T-helper 2 cell treated with Interferon-gamma antibody and Interleukin-4, amounts not matched to agents 5 μg/mL and 100 μg/mL, for 36 hours (primary cell): Measurements from ENCODE around the gene SCIN.
"Not testable (repeated sequence)": the region's sequence is repeated elsewhere in the genome, so short reads cannot be mapped to it uniquely, and the experiment has no call there.

Source experiments
- DNase-seq: peaks from one replicate; pipeline ENCODE4 v3.0.0; 2021; ENCODE audit warnings: low spot score
- H3K27ac Mint-ChIP-seq: one replicate; pipeline ENCODE4 v1.8.0; 2021; ENCODE audit warnings: mild to moderate bottlenecking, mixed read lengths
- H3K27me3 Mint-ChIP-seq: one replicate; pipeline ENCODE4 v1.8.0; 2021; ENCODE audit warnings: low read depth, mixed read lengths
- H3K36me3 Mint-ChIP-seq: one replicate; pipeline ENCODE4 v1.8.0; 2021; ENCODE audit warnings: low read depth, mixed read lengths
- H3K4me1 Mint-ChIP-seq: one replicate; pipeline ENCODE4 v1.8.0; 2021; ENCODE audit warnings: low read depth, mixed read lengths
- H3K4me3 Mint-ChIP-seq: one replicate; pipeline ENCODE4 v1.8.0; 2022; ENCODE audit warnings: mild to moderate bottlenecking, moderate library complexity, mixed read lengths
- H3K9me3 Mint-ChIP-seq: one replicate; pipeline ENCODE4 v1.8.0; 2021; ENCODE audit warnings: mixed read lengths

SCIN gene

GRCh38 chr7:12554351-12554750 is 16.2 kb upstream of the SCIN start:
- no peak for DNase-seq
- Mint-ChIP-seq H3K4me1 (no peaks in the 10 kb centered on the region), H3K4me3 (no peak overlapping the region), H3K27ac (no peak overlapping the region), H3K27me3 (peaks cover 3% of the 10 kb centered on the region), H3K9me3 (no peaks in the 10 kb centered on the region), H3K36me3 (no peaks in the 10 kb centered on the region)

DNA sequence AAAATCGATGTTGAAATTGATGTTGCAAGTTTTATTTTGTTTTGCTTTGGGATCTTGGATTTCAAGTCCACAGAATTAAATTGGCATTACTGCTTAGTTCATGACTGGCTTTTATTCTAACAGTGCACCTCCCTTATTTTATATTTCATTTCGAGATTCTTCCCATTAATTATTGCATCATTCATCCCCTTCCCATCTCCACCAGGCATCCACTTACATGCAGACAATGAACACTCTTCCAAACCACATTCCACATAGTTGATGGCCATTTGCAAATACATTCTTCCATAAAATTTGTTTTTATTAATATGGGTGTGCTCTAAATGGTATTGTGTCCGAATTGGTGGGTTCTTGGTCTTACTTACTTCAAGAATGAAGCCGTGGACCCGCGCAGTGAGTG is 15.6 kb upstream of the SCIN start:
- no peak for DNase-seq
- Mint-ChIP-seq H3K27ac (no peak overlapping the region), H3K4me3 (no peak overlapping the region), H3K9me3 (no peaks in the 10 kb centered on the region), H3K36me3 (no peaks in the 10 kb centered on the region), H3K27me3 (peaks cover 3% of the 10 kb centered on the region), H3K4me1 (no peaks in the 10 kb centered on the region)

- not testable (repeated sequence) for H3K4me1 Mint-ChIP-seq, H3K27ac Mint-ChIP-seq, H3K4me3 Mint-ChIP-seq, DNase-seq, H3K27me3 Mint-ChIP-seq, H3K9me3 Mint-ChIP-seq, H3K36me3 Mint-ChIP-seq
These were observed 14.8 kb upstream of the SCIN start for GRCh38 chr7:12555695-12556094.

- H3K27ac Mint-ChIP-seq, H3K27me3 Mint-ChIP-seq, H3K4me1 Mint-ChIP-seq, DNase-seq, H3K4me3 Mint-ChIP-seq, H3K36me3 Mint-ChIP-seq, H3K9me3 Mint-ChIP-seq: not testable (repeated sequence)
These were observed 14.3 kb upstream of the SCIN start for GRCh38 chr7:12556139-12556792.

- DNase-seq, result no peak
- Mint-ChIP-seq H3K9me3 (no peaks in the 10 kb centered on the region), H3K4me1 (no peaks in the 10 kb centered on the region), H3K36me3 (no peaks in the 10 kb centered on the region), H3K4me3 (no peak overlapping the region), H3K27ac (no peak overlapping the region), H3K27me3 (peaks cover 3% of the 10 kb centered on the region)
These were observed 13.2 kb upstream of the SCIN start for GRCh38 chr7:12557282-12557681.

GRCh38 chr7:12564996-12565764 is 5.3 kb upstream of the SCIN start:
- no peak for DNase-seq
- Mint-ChIP-seq H3K27me3 (peaks cover 21% of the 10 kb centered on the region), H3K9me3 (no peaks in the 10 kb centered on the region), H3K4me3 (no peak overlapping the region), H3K36me3 (no peaks in the 10 kb centered on the region), H3K27ac (no peak overlapping the region), H3K4me1 (peaks cover 15% of the 10 kb centered on the region)

DNA sequence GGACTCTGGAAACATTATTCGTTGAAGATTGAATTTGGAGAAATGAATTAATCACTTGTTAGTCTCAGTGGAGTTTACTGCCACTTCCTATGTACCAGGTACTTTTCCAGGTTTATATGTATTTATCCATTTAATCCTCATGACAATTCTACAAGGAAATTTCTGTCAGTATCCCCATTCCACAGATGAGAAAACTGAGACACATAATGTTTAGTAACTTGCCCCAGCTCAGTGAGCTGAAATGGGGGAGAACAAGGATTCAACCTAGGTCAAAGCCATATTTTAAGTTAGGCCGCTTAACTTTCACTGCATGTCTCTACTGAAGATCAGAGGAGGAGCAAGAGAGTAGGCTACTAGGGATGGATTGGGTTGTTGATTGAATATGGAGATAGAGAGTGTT is 4.6 kb upstream of the SCIN start:
- H3K9me3 Mint-ChIP-seq, result no peaks in the 10 kb centered on the region
- no peaks in the 10 kb centered on the region for H3K36me3 Mint-ChIP-seq
- H3K4me3 Mint-ChIP-seq, result no peak overlapping the region
- H3K27me3 Mint-ChIP-seq, result peaks cover 26% of the 10 kb centered on the region
- no peak overlapping the region for H3K27ac Mint-ChIP-seq
- DNase-seq, result no peak
- H3K4me1 Mint-ChIP-seq, result peaks cover 18% of the 10 kb centered on the region

DNA sequence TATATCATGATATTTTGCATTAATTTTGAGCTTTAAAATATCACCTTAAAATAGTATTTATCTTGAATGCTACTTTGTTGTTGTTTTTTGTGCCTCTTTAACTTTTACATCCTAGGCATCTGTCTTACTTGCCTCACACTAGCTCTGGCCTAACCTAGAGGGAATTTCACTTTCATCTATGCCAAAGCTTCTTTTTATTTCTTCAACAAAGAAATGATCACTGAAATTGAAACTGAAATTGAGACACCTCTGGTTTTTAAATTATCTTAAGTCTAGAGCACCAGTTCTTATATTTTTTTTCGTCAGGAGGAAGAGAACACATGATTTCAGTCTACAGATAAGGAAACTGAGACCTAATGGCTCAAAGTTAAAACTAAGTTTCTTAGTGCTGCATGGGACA is 3.5 kb upstream of the SCIN start:
- Mint-ChIP-seq H3K27me3 (peaks cover 34% of the 10 kb centered on the region), H3K27ac (peak overlapping the region; percentile 8), H3K9me3 (no peaks in the 10 kb centered on the region)

GRCh38 chr7:12569673-12570072 is 847 bp upstream of the SCIN start:
- H3K36me3 Mint-ChIP-seq, result no peaks in the 10 kb centered on the region
- H3K27me3 Mint-ChIP-seq, result peaks cover 51% of the 10 kb centered on the region
- peaks cover 18% of the 10 kb centered on the region for H3K4me1 Mint-ChIP-seq
- H3K9me3 Mint-ChIP-seq, result no peaks in the 10 kb centered on the region
- H3K4me3 Mint-ChIP-seq, result peak overlapping the region; percentile 69
- no peak for DNase-seq
- H3K27ac Mint-ChIP-seq, result no peak overlapping the region

More for the DNA sequence above, 3.5 kb upstream of the SCIN start:
- Mint-ChIP-seq H3K4me1 (peaks cover 18% of the 10 kb centered on the region), H3K36me3 (no peaks in the 10 kb centered on the region), H3K4me3 (no peak overlapping the region)
- DNase-seq, result no peak

DNA sequence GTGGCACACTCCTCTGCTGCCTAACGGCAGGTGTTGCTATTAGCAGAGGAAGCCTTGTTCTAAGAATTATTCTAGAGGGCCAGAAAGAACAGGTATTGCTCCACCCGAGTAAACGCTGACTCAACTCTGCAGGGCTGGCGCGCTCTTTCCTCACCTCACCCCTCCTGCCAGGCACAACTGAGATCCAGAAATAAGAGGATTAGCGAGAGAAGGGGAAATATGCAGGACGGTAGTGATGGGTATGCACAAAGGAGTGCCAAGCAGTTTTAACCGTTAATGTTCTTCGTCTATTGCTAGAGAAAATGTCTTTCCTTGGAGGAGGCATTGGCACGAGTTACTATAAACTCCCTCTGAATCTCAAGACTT is 369 bp upstream of the SCIN start:
- H3K4me3 Mint-ChIP-seq, result peak overlapping the region; percentile 69
- no peaks in the 10 kb centered on the region for H3K9me3 Mint-ChIP-seq
- DNase-seq, result no peak
- no peak overlapping the region for H3K27ac Mint-ChIP-seq
- peaks cover 18% of the 10 kb centered on the region for H3K4me1 Mint-ChIP-seq
- H3K36me3 Mint-ChIP-seq, result no peaks in the 10 kb centered on the region
- peaks cover 55% of the 10 kb centered on the region for H3K27me3 Mint-ChIP-seq

GRCh38 chr7:12571691-12572090 is 1.2 kb downstream of the SCIN start:
- Mint-ChIP-seq H3K36me3 (no peaks in the 10 kb centered on the region), H3K27me3 (peaks cover 56% of the 10 kb centered on the region), H3K9me3 (no peaks in the 10 kb centered on the region), H3K27ac (no peak overlapping the region), H3K4me3 (no peak overlapping the region), H3K4me1 (peaks cover 18% of the 10 kb centered on the region)
- DNase-seq, result no peak

DNA sequence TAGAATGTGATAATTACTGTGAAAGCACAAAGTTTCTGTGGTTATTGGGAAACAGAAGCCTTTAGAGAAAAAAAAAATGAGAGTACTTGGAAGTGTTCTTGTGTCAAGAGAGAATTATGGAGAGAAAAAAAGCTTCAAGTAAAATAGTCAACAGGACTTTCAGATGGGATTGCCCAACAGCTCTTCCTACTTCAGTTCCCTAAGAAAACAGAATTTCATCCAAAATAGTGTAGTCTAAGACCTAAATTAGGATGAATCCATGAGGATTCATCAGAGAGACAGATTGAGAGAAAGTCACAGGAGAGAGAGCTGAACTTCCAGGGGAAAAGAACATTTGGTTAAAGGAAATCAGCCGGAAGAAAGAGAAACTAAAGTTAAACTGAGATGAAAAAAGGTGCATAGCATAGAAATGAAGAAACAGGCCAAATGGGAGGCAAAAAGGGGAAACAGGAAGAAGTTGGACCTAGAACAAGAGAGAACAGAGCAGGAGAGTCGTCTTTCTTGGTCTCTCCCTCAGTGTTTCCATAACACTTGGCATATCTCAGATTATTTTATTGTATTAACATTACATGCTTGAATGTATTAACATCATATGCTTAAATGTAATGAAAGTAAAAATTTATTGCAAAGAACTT is 2.5 kb downstream of the SCIN start:
- H3K27me3 Mint-ChIP-seq, result peaks cover 59% of the 10 kb centered on the region
- DNase-seq, result no peak
- H3K9me3 Mint-ChIP-seq, result no peaks in the 10 kb centered on the region
- no peak overlapping the region for H3K4me3 Mint-ChIP-seq
- H3K36me3 Mint-ChIP-seq, result no peaks in the 10 kb centered on the region
- peaks cover 7% of the 10 kb centered on the region for H3K4me1 Mint-ChIP-seq
- H3K27ac Mint-ChIP-seq, result no peak overlapping the region

DNA sequence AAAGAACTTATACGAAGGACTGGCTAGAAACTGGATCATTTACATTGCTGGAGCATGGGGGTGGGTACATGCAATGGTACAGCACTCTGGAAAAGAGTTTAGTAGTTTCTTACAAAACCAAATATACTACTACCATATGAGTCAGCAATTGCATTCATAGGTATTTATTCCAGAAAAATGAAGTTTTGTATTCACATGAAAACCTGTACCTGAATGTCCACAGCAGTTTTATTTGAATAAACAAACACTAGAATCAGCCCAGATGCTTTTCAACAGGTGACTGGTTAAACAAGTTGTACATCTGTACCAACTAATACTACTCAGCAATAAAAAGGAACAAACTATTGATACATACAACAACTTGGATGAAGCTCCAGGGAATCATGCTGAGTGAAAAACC is 3.4 kb downstream of the SCIN start:
- Mint-ChIP-seq H3K36me3 (no peaks in the 10 kb centered on the region), H3K9me3 (no peaks in the 10 kb centered on the region), H3K27me3 (peaks cover 55% of the 10 kb centered on the region), H3K4me1 (peaks cover 7% of the 10 kb centered on the region), H3K27ac (no peak overlapping the region), H3K4me3 (no peak overlapping the region)
- DNase-seq, result no peak

DNA sequence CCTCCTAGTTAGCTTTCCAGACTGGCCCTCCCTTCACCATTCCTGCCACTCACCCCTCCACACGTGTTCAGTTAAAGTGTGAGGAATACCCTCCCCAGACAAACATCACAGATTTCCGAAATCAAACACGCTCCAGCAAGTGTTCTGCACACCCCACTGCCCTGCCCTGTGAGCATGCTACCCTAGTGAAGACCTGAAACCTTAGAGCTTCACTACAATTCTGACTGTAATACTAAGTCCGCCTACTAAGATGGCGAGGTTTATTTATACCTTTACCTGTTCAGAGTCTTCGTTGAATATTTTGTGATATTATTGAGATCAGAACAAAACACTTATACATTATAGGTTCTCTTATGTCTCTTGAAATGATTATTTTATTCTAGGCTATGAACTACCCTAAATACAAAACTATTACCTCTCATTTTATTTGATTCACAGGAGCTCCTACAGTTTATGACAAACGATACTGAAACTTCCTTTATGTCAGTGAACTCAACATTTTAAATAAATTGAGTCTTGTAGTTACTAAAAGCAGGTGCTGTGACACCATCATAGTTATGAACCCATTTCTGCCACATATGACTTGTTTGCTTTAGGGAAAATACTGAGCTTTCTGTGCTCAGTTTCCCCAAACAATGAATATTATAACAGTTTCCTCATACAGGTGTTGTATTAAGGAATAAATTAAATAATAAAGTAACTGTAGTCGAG is 8.6 kb downstream of the SCIN start:
- peaks cover 21% of the 10 kb centered on the region for H3K27me3 Mint-ChIP-seq
- H3K27ac Mint-ChIP-seq, result no peak overlapping the region
- H3K4me1 Mint-ChIP-seq, result no peaks in the 10 kb centered on the region
- no peak for DNase-seq
- H3K9me3 Mint-ChIP-seq, result no peaks in the 10 kb centered on the region
- no peaks in the 10 kb centered on the region for H3K36me3 Mint-ChIP-seq
- H3K4me3 Mint-ChIP-seq, result no peak overlapping the region
